Activated CD8-positive, alpha-beta memory T cell treated with anti-CD3 and anti-CD28 coated beads, Interleukin-2, amount 10 ng/mL, durations not matched to agents 7 days and 5 days (primary cell): ENCODE measurements around the gene UBE4A. TPM values are rescaled to one million over a fixed set of nuclear protein-coding genes. Genes with fewer than 3 reads are reported as not detected.

Experiments
- ATAC-seq: fragments of 150-1000 bp; cut with Tn5 transposase; one replicate; pipeline ENCODE4 v1.10.0; 2021; ENCODE audit warnings: moderate library complexity
- CTCF ChIA-PET: fragments of 350-600 bp; sonication (Branson Sonifier 250); formaldehyde crosslinking; loops from one replicate; lab custom pipeline; 2021; ENCODE audit warnings: antibody characterized with exemption; lab: Charles Lee
- DNase-seq: peaks from one replicate; pipeline ENCODE4 v3.0.0-alpha.2; 2020
- H3K27ac Mint-ChIP-seq: one replicate; pipeline ENCODE4 v1.8.0; 2021; ENCODE audit warnings: mild to moderate bottlenecking, mixed read lengths
- H3K27me3 Mint-ChIP-seq: one replicate; pipeline ENCODE4 v1.8.0; 2021; ENCODE audit warnings: mixed read lengths
- H3K36me3 Mint-ChIP-seq: one replicate; pipeline ENCODE4 v1.8.0; 2021; ENCODE audit warnings: mild to moderate bottlenecking, mixed read lengths
- H3K4me1 Mint-ChIP-seq: one replicate; pipeline ENCODE4 v1.8.0; 2021; ENCODE audit warnings: mixed read lengths
- H3K4me3 Mint-ChIP-seq: one replicate; pipeline ENCODE4 v1.8.0; 2021; ENCODE audit warnings: mild to moderate bottlenecking, moderate library complexity, mixed read lengths
- H3K9me3 Mint-ChIP-seq: one replicate; pipeline ENCODE4 v1.8.0; 2022; ENCODE audit warnings: low read depth, mixed read lengths
- total RNA-seq, 2 experiments: library from RNA; stranded (reverse); gene quantifications; one replicate each; pipeline ENCODE4 v1.2.3, GENCODE V29; 2021

UBE4A gene
- total RNA-seq, 2 experiments from 2014 or later, result 43.4 to 47.8 TPM

GRCh38 chr11:118437208-118438125 lies 78.1 kb downstream of the UBE4A start:
- H3K4me3 Mint-ChIP-seq, result peak overlapping the region; percentile 88
- no peaks in the 10 kb centered on the region for H3K9me3 Mint-ChIP-seq
- peak; percentile 74 for DNase-seq
- peak overlapping the region; percentile 94 for H3K27ac Mint-ChIP-seq
- H3K4me1 Mint-ChIP-seq, result peaks cover 52% of the 10 kb centered on the region
- no peaks in the 10 kb centered on the region for H3K27me3 Mint-ChIP-seq
- peaks cover 17% of the 10 kb centered on the region for H3K36me3 Mint-ChIP-seq
- no peak for ATAC-seq
- CTCF ChIA-PET, result interaction anchor here (1.0 kb wide), 1 partner anchor 51 kb away, joined by 3 read pairs; no protein-coding TSS in a partner anchor

DNA sequence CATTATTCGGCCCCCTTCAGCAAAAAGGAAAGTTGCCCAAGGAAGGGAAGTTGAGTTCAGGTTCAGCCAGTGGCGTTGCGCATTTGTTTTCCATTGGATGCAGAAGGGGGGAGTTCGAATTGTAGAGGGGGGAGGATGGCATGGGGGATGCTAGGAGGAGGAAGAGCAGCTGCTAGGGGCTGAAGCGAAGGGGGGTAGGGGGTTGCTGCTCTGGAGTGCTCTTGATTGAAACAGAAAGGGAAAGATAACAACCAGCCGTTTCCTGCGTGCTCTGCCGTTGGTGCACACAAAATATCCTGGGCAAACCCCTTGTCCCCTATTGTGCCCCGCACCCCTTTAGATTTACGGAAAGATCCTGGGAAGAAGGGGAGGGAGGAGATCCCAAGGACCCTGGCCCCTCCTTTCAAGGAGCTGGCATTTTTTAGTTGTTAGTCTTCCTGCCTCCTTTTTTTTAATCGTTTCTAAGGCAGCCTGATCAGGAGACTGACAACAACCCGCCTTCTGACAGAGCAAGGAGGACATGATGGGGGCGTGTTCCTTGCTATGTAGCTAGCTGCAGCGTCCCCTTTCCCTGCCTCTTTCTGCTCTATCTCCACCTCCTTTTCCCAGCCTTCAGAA lies 79.0 kb downstream of the UBE4A start:
- Mint-ChIP-seq H3K4me3 (peak overlapping the region; percentile 88), H3K4me1 (peaks cover 58% of the 10 kb centered on the region), H3K27me3 (no peaks in the 10 kb centered on the region), H3K27ac (peak overlapping the region; percentile 94), H3K9me3 (no peaks in the 10 kb centered on the region), H3K36me3 (peaks cover 20% of the 10 kb centered on the region)
- CTCF ChIA-PET, result interaction anchor here (0.7 to 2.1 kb wide), 5 partner anchors 10 to 52 kb away, joined by 3 to 11 read pairs (median 3); no protein-coding TSS in a partner anchor
- DNase-seq (peak; percentile 74), ATAC-seq (peak; percentile 21)

DNA sequence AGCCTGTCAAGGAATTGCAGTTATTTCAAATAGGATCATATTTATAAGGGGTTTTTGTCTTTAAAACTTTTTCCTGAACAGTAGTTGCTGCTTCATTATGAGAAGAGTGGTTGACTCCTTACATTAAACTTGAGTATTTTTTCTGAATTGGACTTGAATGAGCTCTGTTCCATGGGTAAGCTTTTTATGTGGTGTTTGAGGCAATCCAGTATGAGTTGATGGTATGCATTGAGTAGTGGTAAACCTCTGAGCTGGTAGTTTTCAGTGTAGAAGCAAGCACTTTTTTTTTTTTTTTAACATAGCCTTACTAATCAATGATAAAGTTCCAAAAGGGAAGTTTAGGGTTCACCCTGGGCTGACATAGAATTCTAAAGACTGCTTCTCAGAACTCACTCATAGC lies 80.2 kb downstream of the UBE4A start:
- no peak for DNase-seq
- H3K27ac Mint-ChIP-seq, result peak overlapping the region; percentile 94
- H3K4me1 Mint-ChIP-seq, result peaks cover 60% of the 10 kb centered on the region
- peaks cover 29% of the 10 kb centered on the region for H3K36me3 Mint-ChIP-seq
- no peaks in the 10 kb centered on the region for H3K9me3 Mint-ChIP-seq
- peak overlapping the region; percentile 88 for H3K4me3 Mint-ChIP-seq
- CTCF ChIA-PET, result interaction anchor here (0.7 to 2.1 kb wide), 5 partner anchors 9 to 49 kb away, joined by 3 to 11 read pairs (median 5); no protein-coding TSS in a partner anchor
- H3K27me3 Mint-ChIP-seq, result no peaks in the 10 kb centered on the region
- ATAC-seq, result no peak

DNA sequence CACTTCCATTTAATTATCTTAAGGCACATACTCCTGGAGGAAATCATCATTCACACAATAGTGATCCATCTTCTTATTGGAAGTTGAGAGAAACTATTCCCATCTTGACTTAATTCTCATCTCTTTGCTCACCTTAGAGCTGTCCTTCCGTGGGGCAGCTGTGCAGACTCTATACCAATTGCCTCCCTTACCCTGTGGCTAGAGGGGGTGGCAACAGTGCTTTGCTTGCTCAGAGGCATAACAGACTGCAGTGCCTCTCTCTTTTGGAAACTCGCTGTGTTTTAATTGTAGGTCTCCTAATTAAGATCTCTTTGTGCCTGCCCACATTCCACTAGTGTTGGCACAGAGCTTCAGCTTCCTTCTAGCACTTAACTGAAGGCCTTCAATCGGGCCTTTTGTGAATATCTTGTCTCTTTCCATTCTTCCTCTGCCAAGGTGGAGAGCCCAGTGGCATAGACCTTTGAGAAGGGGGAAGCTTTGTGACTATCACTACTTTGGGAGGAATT lies 82.4 kb downstream of the UBE4A start:
- H3K9me3 Mint-ChIP-seq, result no peaks in the 10 kb centered on the region
- no peaks in the 10 kb centered on the region for H3K27me3 Mint-ChIP-seq
- peak overlapping the region; percentile 33 for H3K4me3 Mint-ChIP-seq
- peaks cover 46% of the 10 kb centered on the region for H3K36me3 Mint-ChIP-seq
- peak; percentile 48 for DNase-seq
- peak overlapping the region; percentile 43 for H3K27ac Mint-ChIP-seq
- CTCF ChIA-PET, result interaction anchor here (0.7 to 1.7 kb wide), 2 partner anchors 10 to 11 kb away, joined by 6 read pairs; no protein-coding TSS in a partner anchor
- peaks cover 74% of the 10 kb centered on the region for H3K4me1 Mint-ChIP-seq
- ATAC-seq, result no peak

DNA sequence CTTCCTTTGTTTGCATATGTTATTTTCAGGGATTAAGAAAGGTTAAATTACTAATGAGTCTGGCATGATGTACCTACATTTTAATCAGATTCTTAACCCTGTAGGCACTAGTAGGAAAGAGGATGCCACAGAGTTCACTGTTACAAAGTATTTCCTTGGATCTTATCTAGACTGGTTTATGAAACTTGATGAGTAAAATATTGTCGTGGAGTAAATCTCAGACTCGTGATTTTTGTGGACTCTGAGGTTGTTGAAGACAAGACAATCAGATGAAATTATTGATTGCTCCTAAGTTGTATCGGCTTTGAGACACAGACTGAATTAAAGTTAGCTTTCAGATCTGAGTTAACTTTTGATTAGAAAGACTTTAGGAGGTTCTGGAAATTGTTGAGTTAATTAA lies 82.9 kb downstream of the UBE4A start:
- H3K4me3 Mint-ChIP-seq, result peak overlapping the region; percentile 33
- no peaks in the 10 kb centered on the region for H3K27me3 Mint-ChIP-seq
- peaks cover 48% of the 10 kb centered on the region for H3K36me3 Mint-ChIP-seq
- no peaks in the 10 kb centered on the region for H3K9me3 Mint-ChIP-seq
- peaks cover 79% of the 10 kb centered on the region for H3K4me1 Mint-ChIP-seq
- peak overlapping the region; percentile 43 for H3K27ac Mint-ChIP-seq
- ATAC-seq (no peak), DNase-seq (no peak)
- CTCF ChIA-PET, result interaction anchor here (0.7 to 1.7 kb wide), 3 partner anchors 9 to 48 kb away, joined by 3 to 6 read pairs (median 6); no protein-coding TSS in a partner anchor

GRCh38 chr11:118442908-118443589 lies 83.6 kb downstream of the UBE4A start:
- DNase-seq (no peak), ATAC-seq (no peak)
- CTCF ChIA-PET, result interaction anchor here (0.6 to 1.7 kb wide), 7 partner anchors 8 to 335 kb away, joined by 3 to 6 read pairs (median 3); no protein-coding TSS in a partner anchor
- Mint-ChIP-seq H3K36me3 (peaks cover 54% of the 10 kb centered on the region), H3K27me3 (no peaks in the 10 kb centered on the region), H3K4me3 (peak overlapping the region; percentile 40), H3K9me3 (no peaks in the 10 kb centered on the region), H3K4me1 (peaks cover 86% of the 10 kb centered on the region), H3K27ac (peak overlapping the region; percentile 65)

GRCh38 chr11:118443590-118444218 lies 84.3 kb downstream of the UBE4A start:
- Mint-ChIP-seq H3K4me1 (peaks cover 91% of the 10 kb centered on the region), H3K27me3 (no peaks in the 10 kb centered on the region), H3K27ac (peak overlapping the region; percentile 65), H3K4me3 (peak overlapping the region; percentile 40), H3K36me3 (peaks cover 55% of the 10 kb centered on the region), H3K9me3 (no peaks in the 10 kb centered on the region)
- DNase-seq (no peak), ATAC-seq (peak; percentile 24)
- CTCF ChIA-PET, result interaction anchor here (0.6 to 1.5 kb wide), 4 partner anchors 13 to 334 kb away, joined by 3 to 5 read pairs (median 3); no protein-coding TSS in a partner anchor

- peaks cover 58% of the 10 kb centered on the region for H3K36me3 Mint-ChIP-seq
- DNase-seq (no peak), ATAC-seq (no peak)
- H3K27ac Mint-ChIP-seq, result peak overlapping the region; percentile 75
- no peaks in the 10 kb centered on the region for H3K9me3 Mint-ChIP-seq
- CTCF ChIA-PET, result interaction anchor here (0.8 to 1.7 kb wide), 5 partner anchors 8 to 152 kb away, joined by 3 to 11 read pairs (median 7); no protein-coding TSS in a partner anchor
- H3K4me1 Mint-ChIP-seq, result peaks cover 70% of the 10 kb centered on the region
- H3K4me3 Mint-ChIP-seq, result peak overlapping the region; percentile 23
- no peaks in the 10 kb centered on the region for H3K27me3 Mint-ChIP-seq
Observed at GRCh38 chr11:118447423-118447822, 88.0 kb downstream of the UBE4A start.

GRCh38 chr11:118448294-118448693 lies 88.9 kb downstream of the UBE4A start:
- Mint-ChIP-seq H3K36me3 (peaks cover 61% of the 10 kb centered on the region), H3K9me3 (no peaks in the 10 kb centered on the region), H3K4me1 (peaks cover 68% of the 10 kb centered on the region), H3K27ac (peak overlapping the region; percentile 68), H3K27me3 (no peaks in the 10 kb centered on the region), H3K4me3 (peak overlapping the region; percentile 14)
- ATAC-seq (peak; percentile 88), DNase-seq (peak; percentile 63)
- CTCF ChIA-PET, result interaction anchor here (0.8 to 1.7 kb wide), 5 partner anchors 9 to 153 kb away, joined by 3 to 11 read pairs (median 7); no protein-coding TSS in a partner anchor

Other genes starting within 250 kb of the UBE4A start
- under 1 TPM in 1 of 2 experiments, not detected in 1; 0.54 TPM for gene SCN4B, start 206.8 kb upstream of the UBE4A start, total RNA-seq
- gene SCN2B, start 183.0 kb upstream of the UBE4A start, total RNA-seq, result not detected
- gene JAML, start 134.6 kb upstream of the UBE4A start, total RNA-seq, result 100 to 1,000 TPM; 139 to 142 TPM
- gene MPZL3, start 107.2 kb upstream of the UBE4A start, total RNA-seq, result 10 to 100 TPM; 20.4 to 28.4 TPM
- 1 to 10 TPM; 3.0 to 3.2 TPM for gene MPZL2, start 95.3 kb upstream of the UBE4A start, total RNA-seq
- 100 to 1,000 TPM; 526 to 535 TPM for gene CD3E, start 54.9 kb upstream of the UBE4A start, total RNA-seq
- 100 to 1,000 TPM; 428 to 526 TPM for gene CD3D, start 16.9 kb upstream of the UBE4A start, total RNA-seq
- gene CD3G, start 15.3 kb upstream of the UBE4A start, total RNA-seq, result 100 to 1,000 TPM; 192 to 218 TPM
- 100 to 1,000 TPM; 278 to 295 TPM for gene ATP5MG, start 42.0 kb downstream of the UBE4A start, total RNA-seq
- 100 to 1,000 TPM; 116 to 125 TPM for gene KMT2A, start 76.9 kb downstream of the UBE4A start, total RNA-seq
- gene TTC36, start 167.9 kb downstream of the UBE4A start, total RNA-seq, result under 1 TPM; 0.66 to 0.82 TPM
- 1 to 10 TPM; 8.4 to 8.6 TPM for gene TMEM25, start 171.6 kb downstream of the UBE4A start, total RNA-seq
- 10 to 100 TPM; 10.4 to 13.1 TPM for gene IFT46, start 206.3 kb downstream of the UBE4A start, total RNA-seq
- gene ARCN1, start 212.8 kb downstream of the UBE4A start, total RNA-seq, result 100 to 1,000 TPM in 1 of 2 experiments, 10 to 100 TPM in 1; 98.9 to 130 TPM
- gene PHLDB1, start 248.0 kb downstream of the UBE4A start, total RNA-seq, result 1 to 10 TPM in 1 of 2 experiments, under 1 TPM in 1; 0.91 to 1.3 TPM